Subcutaneous adipose tissue (tissue), 4 donors: Measurements from ENCODE around the gene NEURL1B. TPM values are rescaled to one million over a fixed set of nuclear protein-coding genes. Genes with fewer than 3 reads are reported as not detected.

Experiments
- total RNA-seq, 4 donors: library from RNA; depleted of rRNA; stranded (reverse); fragments of >200 nt; gene quantifications; one replicate each; pipeline ENCODE4 v1.1.0, GENCODE V29; 2016
- TF ChIP-seq, protein P1 (sequence below): fragments of 450-650 bp; IDR thresholded peaks from one replicate; pipeline ENCODE4 v1.5.1; 2016; ENCODE audit warnings: low read depth, mild to moderate bottlenecking, control low read depth, antibody characterized with exemption, moderate library complexity

NEURL1B gene
- total RNA-seq, 4 donors from 2014 or later = 4.9 to 38.4 (median 13.0) TPM

DNA sequence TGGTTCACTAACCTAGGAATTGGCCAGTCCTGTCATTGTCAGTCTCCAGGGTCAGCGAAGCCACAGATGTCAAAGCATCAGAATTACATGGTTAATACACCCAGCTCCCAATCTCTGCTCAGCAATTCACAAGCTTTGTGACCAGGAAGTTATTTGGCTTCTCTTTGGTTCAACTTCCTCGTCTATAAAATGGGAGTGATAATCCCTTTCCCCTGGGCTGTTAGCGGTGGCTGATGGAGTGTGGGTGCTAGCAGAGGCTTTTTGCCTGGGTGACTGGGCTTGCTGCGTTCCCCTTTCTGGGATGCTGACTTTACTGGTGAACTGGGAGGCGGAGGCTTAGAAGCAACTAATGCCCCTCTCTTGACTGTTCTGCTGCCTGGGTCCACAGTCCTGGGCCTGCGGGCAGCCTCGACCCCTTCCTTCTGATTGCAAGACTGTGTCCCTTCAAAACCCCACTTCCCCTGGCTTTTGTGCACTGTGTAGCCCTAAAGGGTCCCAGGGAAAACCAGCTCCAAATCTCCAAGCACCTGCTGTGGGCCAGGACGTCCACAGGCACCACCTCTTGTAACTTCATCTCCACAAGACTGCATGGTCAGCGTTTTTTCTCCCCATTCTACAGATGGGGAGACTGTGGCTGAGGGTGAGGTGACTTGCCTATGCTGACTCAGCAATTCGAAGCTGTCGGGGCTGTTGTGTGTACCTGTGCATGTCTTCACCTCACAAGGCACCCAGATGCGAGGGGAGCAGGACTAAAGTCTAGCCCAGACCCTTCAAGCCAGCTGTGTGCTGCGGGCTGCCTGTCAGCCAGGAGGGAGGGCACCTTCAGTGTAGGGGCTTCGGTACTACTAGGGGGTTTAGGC, 45.2 kb upstream of the NEURL1B start:
- TF ChIP-seq, protein P1, sequence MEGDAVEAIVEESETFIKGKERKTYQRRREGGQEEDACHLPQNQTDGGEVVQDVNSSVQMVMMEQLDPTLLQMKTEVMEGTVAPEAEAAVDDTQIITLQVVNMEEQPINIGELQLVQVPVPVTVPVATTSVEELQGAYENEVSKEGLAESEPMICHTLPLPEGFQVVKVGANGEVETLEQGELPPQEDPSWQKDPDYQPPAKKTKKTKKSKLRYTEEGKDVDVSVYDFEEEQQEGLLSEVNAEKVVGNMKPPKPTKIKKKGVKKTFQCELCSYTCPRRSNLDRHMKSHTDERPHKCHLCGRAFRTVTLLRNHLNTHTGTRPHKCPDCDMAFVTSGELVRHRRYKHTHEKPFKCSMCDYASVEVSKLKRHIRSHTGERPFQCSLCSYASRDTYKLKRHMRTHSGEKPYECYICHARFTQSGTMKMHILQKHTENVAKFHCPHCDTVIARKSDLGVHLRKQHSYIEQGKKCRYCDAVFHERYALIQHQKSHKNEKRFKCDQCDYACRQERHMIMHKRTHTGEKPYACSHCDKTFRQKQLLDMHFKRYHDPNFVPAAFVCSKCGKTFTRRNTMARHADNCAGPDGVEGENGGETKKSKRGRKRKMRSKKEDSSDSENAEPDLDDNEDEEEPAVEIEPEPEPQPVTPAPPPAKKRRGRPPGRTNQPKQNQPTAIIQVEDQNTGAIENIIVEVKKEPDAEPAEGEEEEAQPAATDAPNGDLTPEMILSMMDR = no peak

DNA sequence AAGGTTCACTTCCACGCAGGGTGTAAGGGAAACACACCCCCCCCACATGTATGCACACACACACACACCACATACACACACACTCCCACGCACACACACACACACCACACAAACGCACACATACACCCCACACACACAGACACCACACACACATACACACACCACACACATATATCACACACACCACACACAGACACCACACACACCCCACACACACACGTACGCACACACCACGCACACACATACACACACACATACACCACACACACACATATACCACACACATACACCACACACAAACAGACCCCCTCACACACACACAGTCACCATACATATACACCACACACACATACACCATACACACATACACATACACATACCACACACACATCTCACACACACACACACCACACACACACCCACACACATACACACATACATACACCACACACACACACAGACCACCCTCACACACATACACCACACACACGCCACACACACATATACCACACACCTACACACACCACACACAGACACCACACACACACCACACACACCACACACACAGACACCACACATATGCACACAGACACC, 44.3 kb upstream of the NEURL1B start:
- TF ChIP-seq, protein P1 = no peak

DNA sequence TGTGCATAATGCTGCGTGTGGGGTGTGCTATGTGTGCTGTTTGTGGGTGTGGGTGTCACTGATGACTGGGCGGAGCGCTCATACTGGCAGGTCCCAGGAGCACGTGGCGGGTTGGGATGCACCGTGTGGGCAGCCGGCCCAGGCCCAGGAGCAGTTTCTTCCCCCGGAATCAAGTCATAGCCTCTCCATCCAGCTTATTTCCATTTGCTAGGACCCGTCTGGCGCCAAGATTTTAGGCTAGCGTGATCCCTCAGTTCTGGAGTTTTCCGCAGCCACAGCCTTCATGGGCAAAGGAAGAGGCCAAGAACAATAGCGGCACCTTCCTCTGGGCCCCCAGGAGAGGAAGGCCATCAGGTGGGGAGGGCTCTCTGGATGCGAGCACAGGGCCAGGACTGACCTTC, 43.3 kb upstream of the NEURL1B start:
- TF ChIP-seq, protein P1 = no peak

DNA sequence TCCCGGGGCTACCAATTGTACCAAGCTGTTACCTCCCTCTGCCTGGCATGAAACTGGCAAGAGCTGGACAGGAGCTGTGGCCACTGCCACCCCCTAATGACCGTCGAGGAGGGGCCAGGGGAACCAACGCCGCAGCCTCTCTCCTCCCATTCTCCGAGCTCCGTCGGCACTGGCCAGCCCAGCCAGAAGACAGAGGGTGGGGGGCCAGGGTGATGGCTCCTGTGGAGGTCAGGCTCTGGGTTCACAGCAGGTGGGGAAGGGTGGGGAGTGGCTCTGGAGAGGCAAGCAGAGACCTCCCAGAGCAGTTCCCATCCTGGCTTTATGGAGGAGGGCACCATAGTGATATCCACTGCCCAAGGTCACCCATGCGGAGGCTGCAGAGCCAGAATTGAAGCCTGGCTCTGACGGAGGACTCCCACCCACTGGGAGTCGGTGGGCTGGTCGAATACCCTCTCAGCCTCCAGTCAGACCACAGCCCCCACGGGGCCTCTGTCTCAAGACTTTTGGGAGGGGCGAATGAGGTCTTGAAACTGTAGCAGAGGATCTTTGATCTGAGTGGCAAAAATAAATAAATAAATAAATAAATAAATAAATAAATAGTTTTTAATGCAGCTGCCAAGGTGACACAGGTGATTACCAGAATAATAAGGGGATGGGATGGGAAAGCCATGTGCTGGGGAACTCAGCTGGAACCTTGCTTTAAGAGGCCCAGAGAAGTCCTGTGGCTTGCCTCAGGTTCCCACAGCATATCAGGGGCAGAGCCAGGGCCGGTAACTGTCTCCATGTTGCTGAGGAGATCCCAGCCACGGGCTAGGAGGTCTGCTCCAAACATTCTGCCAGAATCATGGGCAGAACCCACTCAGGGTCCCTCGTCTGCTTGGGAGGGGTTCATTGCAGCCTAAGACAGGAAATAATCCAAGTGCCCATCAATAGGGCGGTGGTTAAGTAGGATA, 42.5 kb upstream of the NEURL1B start:
- TF ChIP-seq, protein P1 = no peak

DNA sequence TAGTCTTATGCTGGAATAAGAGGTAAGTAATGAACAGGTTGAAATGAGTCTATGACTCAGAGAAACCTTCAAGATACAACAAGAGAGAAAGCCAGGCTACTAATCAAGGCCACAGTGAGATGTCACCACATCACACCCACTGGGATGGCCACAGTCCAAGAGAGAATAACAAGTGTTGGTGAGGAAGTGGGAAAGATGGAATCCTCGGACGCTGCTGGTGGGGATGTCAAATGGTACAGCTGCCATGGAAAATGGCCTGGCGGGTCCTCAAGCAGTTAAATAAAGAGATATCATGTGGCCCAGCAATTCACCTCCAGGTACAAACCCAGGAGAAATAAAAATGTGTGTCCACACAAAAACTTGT, 41.9 kb upstream of the NEURL1B start:
- TF ChIP-seq, protein P1 = no peak

DNA sequence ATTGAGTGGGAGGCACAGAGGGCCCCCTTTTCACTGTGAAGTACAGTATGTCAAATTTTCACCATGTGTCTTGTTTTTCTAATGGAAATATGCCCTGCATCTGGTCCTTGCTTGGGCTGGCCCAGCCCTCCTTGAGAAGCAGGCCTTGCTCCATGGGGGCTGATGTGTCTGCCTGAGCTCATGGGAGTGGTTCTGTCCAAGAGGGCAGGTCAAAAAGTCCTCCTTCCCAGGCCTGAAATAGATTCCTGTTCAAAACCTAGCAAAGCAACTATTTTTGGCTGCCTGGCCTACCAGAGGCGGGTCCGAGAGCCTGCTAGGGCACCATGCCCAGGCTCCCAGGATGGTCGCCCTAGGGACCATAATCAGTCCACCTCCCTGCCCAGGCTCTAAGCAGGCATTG, 40.5 kb upstream of the NEURL1B start:
- TF ChIP-seq, protein P1 = no peak

DNA sequence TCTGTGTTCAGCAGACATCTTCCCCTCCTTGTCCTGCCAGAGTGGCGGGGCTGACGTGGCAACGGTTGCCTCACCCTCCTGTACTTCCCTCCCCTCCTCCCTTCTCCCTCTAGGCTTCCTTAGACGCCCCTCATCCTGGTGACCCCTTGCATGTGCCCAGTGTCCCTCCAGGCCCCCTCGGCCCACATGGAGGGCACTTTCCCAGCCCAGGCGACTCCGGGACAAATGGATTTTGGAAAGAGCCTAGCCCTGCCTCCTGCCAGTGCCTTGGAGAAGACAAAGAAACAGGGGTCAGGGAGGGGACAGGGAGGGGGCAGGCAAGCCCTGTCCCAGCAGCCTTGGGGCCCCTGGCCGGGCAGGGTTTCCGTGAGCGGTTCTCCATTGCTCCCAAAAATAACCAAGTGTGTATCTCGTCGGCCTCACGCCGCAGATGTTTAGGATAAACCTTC, 38.3 kb upstream of the NEURL1B start:
- TF ChIP-seq, protein P1 = no peak
